Body of pancreas (tissue), 4 donors: ENCODE measurements around the gene IFNA14. TPM values are rescaled to one million over a fixed set of nuclear protein-coding genes. Genes with fewer than 3 reads are reported as not detected.
A peak's percentile ranks its signal among the peaks of the same experiment; 100 is the strongest.

Source experiments
- ATAC-seq: fragments of 150-250 bp; one replicate; pipeline ENCODE4 v1.9.1; 2016
- DNase-seq, 4 donors: peaks; one replicate each; pipeline ENCODE4 v3.0.0-alpha.2; 2019
- H3K27ac ChIP-seq, 4 donors: fragments of 200-600 bp; sonication (generic); 1 replicate in 3 of 4; 2 replicates in 1 of 4; pipeline versions ENCODE4 v1.5.1 to v1.6.1; 2016 to 2019; ENCODE audit warnings: mild to moderate bottlenecking in 1 of 4, mixed read lengths in 1 of 4, moderate library complexity in 1 of 4
- H3K27me3 ChIP-seq, 2 donors: fragments of 200-600 bp; sonication (generic); one replicate each; pipeline ENCODE4 v1.6.0; 2016; ENCODE audit warnings: mild to moderate bottlenecking in 1 of 2
- H3K36me3 ChIP-seq, 2 donors: fragments of 200-600 bp; sonication (generic); replicated peaks in 1 of 2; 2 replicates each; pipeline ENCODE4 v1.5.1; 2016; ENCODE audit warnings: low read depth in 2 of 2; ENCODE audit not compliant: insufficient read depth in 1 of 2
- H3K4me1 ChIP-seq: fragments of 200-600 bp; sonication (generic); one replicate; pipeline ENCODE4 v1.6.0; 2016
- H3K4me3 ChIP-seq, 2 donors: fragments of 200-600 bp; sonication (generic); 1 replicate in 1 of 2; 2 replicates in 1 of 2; pipeline ENCODE4 v1.5.1; 2016 to 2019
- H3K9me3 ChIP-seq, 3 donors: fragments of 200-600 bp; sonication (generic); 1 replicate in 2 of 3; 2 replicates in 1 of 3; pipeline ENCODE4 v1.5.1; 2016
- CTCF ChIP-seq, 7 experiments: fragments of 450-650 bp in 4 of 7; fragments of 200-600 bp in 3 of 7; sonication (generic) in 3 of 7; IDR thresholded peaks; one replicate each; pipeline ENCODE4 v1.5.1; 2016 to 2019; ENCODE audit warnings: antibody characterized with exemption in 7 of 7
- POLR2A ChIP-seq, 3 donors: fragments of 450-650 bp; IDR thresholded peaks; one replicate each; pipeline ENCODE4 v1.6.1; 2016; ENCODE audit warnings: antibody characterized with exemption in 3 of 3, mild to moderate bottlenecking in 2 of 3
- WGBS, 2 donors: methylation state at CpG; one replicate each; pipeline ENCODE4 v1.1.5; 2017; 5-methylcytosine and 5-hydroxymethylcytosine counted together
- intact Hi-C: fragments of 100-400 bp; cut with DNase I; formaldehyde crosslinking; loops from one replicate; pipeline ENCODE4 v1.15.1; 2023
- total RNA-seq, 2 donors: library from RNA; depleted of rRNA; stranded (reverse); fragments of >200 nt; gene quantifications; one replicate each; pipeline ENCODE4 v1.1.0, GENCODE V29; 2016

Gene IFNA14
- total RNA-seq, 2 donors from 2014 or later: not detected

DNA sequence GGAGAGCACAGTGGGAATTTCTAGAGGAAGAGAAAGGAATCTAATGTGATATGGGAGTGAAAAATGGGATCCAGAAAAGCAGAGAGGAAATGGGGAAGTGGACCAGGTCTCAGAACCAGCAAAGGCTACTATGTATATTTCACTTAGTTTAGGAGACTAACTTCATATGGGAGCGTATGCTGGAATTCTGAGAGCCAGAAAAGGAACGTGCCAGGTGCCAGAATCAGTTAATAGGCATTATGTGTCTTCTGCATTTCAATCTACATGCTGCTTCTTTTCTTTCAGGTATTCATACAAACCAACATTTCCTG lies 28.5 kb upstream of the IFNA14 start:
- Histone ChIP-seq H3K27ac (no peak overlapping the region), H3K9me3 (no peaks in the 10 kb centered on the region), H3K4me3 (no peak overlapping the region), H3K4me1 (no peaks in the 10 kb centered on the region), H3K27me3 (peaks cover 0 to 4% of the 10 kb centered on the region in 2 donors), H3K36me3 (no peaks in the 10 kb centered on the region)
- TF ChIP-seq POLR2A (IDR thresholded peaks at IDR 0.05) (no peak), CTCF (IDR thresholded peaks at IDR 0.05) (no peak)
- DNase-seq (no peak), ATAC-seq (no peak)
- 33 to 41% methylated on average over 2 of the region's 2 CpGs for WGBS, 2 donors
- intact Hi-C loops: no loop called here

DNA sequence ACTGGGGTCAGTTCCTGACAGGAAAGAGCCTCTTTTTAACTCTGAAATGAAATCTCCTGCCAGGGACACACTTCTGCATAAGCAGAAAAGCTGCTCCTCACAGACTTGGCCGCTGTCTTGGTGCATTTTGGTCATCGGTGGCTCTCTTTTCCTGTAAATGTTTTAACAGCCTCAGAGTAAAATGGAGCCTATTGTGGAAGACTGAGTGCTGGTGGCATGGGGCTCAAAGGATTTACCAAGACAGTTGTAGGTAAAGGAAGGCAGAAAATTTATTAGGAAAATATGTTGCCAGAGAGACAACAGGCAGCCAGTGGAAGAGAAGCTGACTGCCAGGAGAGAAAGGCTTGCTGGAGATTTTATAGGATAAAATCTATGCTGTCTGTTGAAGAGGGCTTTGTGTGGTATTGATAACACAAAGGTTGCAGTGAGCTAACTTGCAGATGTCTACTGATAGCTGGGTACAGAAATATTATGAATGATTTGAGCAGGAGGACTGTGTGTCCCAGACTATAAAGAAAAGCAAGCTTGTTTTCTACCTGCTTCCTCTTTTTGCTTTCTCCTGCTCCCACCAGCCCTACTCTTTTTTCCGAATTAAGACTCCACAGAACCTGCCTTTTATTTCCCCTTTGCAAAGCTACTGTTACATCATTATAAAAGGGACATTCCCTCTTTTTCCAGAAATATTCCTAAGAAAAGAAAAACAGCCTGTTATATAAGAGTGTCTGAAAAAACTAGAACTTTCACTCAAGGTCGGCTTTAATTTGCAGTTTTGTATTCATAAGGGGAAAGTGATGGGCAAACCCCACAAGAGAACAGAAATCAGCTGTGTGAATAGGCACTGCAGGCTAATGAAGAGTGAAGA lies 27.9 kb upstream of the IFNA14 start:
- TF ChIP-seq POLR2A (IDR thresholded peaks at IDR 0.05) (no peak), CTCF (IDR thresholded peaks at IDR 0.05) (no peak)
- peaks cover 0 to 4% of the 10 kb centered on the region in 2 donors for H3K27me3 ChIP-seq
- DNase-seq: no peak
- 14 to 26% methylated on average over 4 of the region's 4 CpGs for WGBS, 2 donors
- H3K4me1 ChIP-seq: no peaks in the 10 kb centered on the region
- no peak for ATAC-seq
- intact Hi-C loops: no loop called here
- H3K36me3 ChIP-seq: no peaks in the 10 kb centered on the region
- no peak overlapping the region for H3K4me3 ChIP-seq
- H3K9me3 ChIP-seq: no peaks in the 10 kb centered on the region
- no peak overlapping the region for H3K27ac ChIP-seq

DNA sequence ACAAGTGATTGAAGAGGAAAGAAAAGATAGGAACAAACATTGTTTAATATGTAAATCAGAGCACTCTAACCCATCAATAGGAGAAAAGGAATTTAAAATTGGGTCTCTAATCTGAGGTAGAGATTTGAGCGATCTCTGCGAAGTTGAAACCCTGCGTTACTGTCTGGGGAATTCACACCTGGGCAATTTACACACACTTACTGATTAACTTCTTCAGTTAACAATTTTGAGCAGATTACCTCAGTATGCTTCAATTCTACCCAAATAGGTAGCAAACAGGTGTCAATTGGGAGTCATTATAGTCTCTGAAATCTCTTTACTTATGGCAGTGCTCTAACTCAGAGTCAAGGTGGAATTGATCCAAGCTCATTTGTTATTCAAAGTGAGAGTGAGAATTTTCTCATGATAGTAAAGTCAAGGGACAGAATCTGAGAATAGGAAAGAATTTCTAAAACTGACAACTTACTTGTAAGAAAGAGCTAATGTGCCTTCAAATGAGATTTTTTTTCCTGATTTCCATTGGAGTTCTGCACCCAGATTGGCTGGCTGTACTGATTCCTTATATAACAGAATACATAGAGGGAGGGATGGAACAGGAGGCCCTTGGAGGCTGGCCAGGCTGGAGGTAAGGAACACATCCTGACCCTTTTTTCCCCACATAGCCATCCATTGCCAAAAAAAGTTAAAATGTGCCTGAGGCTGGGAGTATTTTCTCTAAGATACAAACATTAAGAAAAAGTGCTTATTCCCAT lies 27.1 kb upstream of the IFNA14 start:
- peaks cover 0 to 4% of the 10 kb centered on the region in 2 donors for H3K27me3 ChIP-seq
- DNase-seq: peak in 1 of 4 donors; percentile 7
- H3K36me3 ChIP-seq: no peaks in the 10 kb centered on the region
- H3K4me1 ChIP-seq: no peaks in the 10 kb centered on the region
- ATAC-seq: no peak
- no peak overlapping the region for H3K27ac ChIP-seq
- intact Hi-C loops: no loop called here
- H3K9me3 ChIP-seq: no peaks in the 10 kb centered on the region
- no peak overlapping the region for H3K4me3 ChIP-seq
- TF ChIP-seq CTCF (IDR thresholded peaks at IDR 0.05) (no peak), POLR2A (IDR thresholded peaks at IDR 0.05) (no peak)
- 18% methylated on average over 3 of the region's 3 CpGs for WGBS, 2 donors

DNA sequence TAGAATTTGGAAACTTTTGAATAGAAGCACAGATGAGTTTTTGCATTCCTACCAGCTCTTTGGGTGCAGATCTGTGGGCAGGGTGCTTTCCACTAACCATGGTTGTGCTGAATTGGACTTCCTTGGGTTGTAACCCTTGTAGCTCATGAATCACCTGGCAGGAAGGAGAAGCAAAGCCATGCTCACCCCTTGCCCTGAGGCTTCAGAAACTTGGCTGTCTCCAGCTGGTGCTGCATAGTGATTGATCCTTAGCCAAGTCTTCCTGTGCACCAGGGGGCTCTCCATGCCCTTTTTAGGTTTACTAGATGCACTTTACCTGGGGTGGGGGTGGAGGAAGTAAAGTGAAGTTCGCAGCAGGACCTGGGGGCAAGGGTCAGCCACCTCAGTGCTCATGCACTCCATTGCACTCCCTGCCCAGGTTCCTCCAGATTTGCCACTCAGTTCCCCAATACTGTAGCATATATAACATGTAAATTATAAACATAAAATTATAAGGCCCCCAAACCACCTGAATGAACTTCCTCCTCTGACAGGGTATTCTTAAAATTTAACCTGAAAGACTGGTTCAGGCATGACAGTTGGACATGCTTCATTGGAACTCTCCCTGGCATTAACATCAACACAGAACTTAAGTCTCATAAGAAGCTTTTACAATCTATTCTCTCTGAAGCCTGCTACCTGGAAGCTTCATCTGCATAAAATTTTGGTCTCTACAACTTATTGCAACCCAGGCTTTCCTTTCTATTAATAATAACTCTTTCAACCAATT lies 25.8 kb upstream of the IFNA14 start:
- Histone ChIP-seq H3K4me1 (no peaks in the 10 kb centered on the region), H3K4me3 (no peak overlapping the region), H3K27me3 (no peaks in the 10 kb centered on the region), H3K36me3 (no peaks in the 10 kb centered on the region), H3K9me3 (no peaks in the 10 kb centered on the region), H3K27ac (no peak overlapping the region)
- ATAC-seq: no peak
- TF ChIP-seq POLR2A (IDR thresholded peaks at IDR 0.05) (no peak), CTCF (IDR thresholded peaks at IDR 0.05) (no peak)
- intact Hi-C loops: no loop called here
- no peak for DNase-seq
- WGBS, 2 donors: 20 to 29% methylated on average over 1 of the region's 1 CpG
